ENCODE measurements around the gene CPNE5. TPM values are rescaled to one million over a fixed set of nuclear protein-coding genes. Genes with fewer than 3 reads are reported as not detected.

The CPNE5 gene
- total RNA-seq, 1 donor from 2014 or later, result 0.72 TPM

- no peak for TF ChIP-seq CTCF (conservative IDR thresholded peaks at IDR 0.05)
- peaks cover 5% of the 10 kb centered on the region for H3K27me3 Mint-ChIP-seq
- no peaks in the 10 kb centered on the region for H3K36me3 Mint-ChIP-seq
- peaks cover 12% of the 10 kb centered on the region for H3K4me1 Mint-ChIP-seq (ENCODE audit: unreplicated experiment)
- no peak overlapping the region for H3K27ac Mint-ChIP-seq
- no peak for DNase-seq (ENCODE audit: extremely low spot score, unreplicated experiment)
- peaks cover 4% of the 10 kb centered on the region for H3K9me3 Mint-ChIP-seq
- H3K4me3 Mint-ChIP-seq, result no peak overlapping the region
Measured at GRCh38 chr6:36829919-36830544, 9.2 kb downstream of the CPNE5 start.

GRCh38 chr6:36827261-36828079, 11.8 kb downstream of the CPNE5 start:
- TF ChIP-seq CTCF (conservative IDR thresholded peaks at IDR 0.05), result no peak
- Mint-ChIP-seq H3K27me3 (no peaks in the 10 kb centered on the region), H3K27ac (no peak overlapping the region), H3K4me3 (no peak overlapping the region), H3K4me1 (ENCODE audit: unreplicated experiment) (peaks cover 17% of the 10 kb centered on the region), H3K36me3 (no peaks in the 10 kb centered on the region), H3K9me3 (no peaks in the 10 kb centered on the region)
- no peak for DNase-seq (ENCODE audit: extremely low spot score, unreplicated experiment)

- no peak for DNase-seq (ENCODE audit: extremely low spot score, unreplicated experiment)
- H3K4me1 Mint-ChIP-seq (ENCODE audit: unreplicated experiment), result peaks cover 25% of the 10 kb centered on the region
- H3K27me3 Mint-ChIP-seq, result no peaks in the 10 kb centered on the region
- no peaks in the 10 kb centered on the region for H3K36me3 Mint-ChIP-seq
- no peaks in the 10 kb centered on the region for H3K9me3 Mint-ChIP-seq
- no peak for TF ChIP-seq CTCF (conservative IDR thresholded peaks at IDR 0.05)
- no peak overlapping the region for H3K27ac Mint-ChIP-seq
- H3K4me3 Mint-ChIP-seq, result no peak overlapping the region
Measured at GRCh38 chr6:36826520-36827227, 12.6 kb downstream of the CPNE5 start.

GRCh38 chr6:36825994-36826393, 13.2 kb downstream of the CPNE5 start:
- no peak for TF ChIP-seq CTCF (conservative IDR thresholded peaks at IDR 0.05)
- Mint-ChIP-seq H3K4me1 (ENCODE audit: unreplicated experiment) (peaks cover 29% of the 10 kb centered on the region), H3K27me3 (no peaks in the 10 kb centered on the region), H3K4me3 (no peak overlapping the region), H3K27ac (no peak overlapping the region), H3K9me3 (no peaks in the 10 kb centered on the region), H3K36me3 (no peaks in the 10 kb centered on the region)
- no peak for DNase-seq (ENCODE audit: extremely low spot score, unreplicated experiment)

GRCh38 chr6:36825452-36825851, 13.8 kb downstream of the CPNE5 start:
- no peak overlapping the region for H3K27ac Mint-ChIP-seq
- peaks cover 34% of the 10 kb centered on the region for H3K4me1 Mint-ChIP-seq (ENCODE audit: unreplicated experiment)
- no peaks in the 10 kb centered on the region for H3K9me3 Mint-ChIP-seq
- TF ChIP-seq CTCF (conservative IDR thresholded peaks at IDR 0.05), result no peak
- no peak for DNase-seq (ENCODE audit: extremely low spot score, unreplicated experiment)
- no peaks in the 10 kb centered on the region for H3K27me3 Mint-ChIP-seq
- no peaks in the 10 kb centered on the region for H3K36me3 Mint-ChIP-seq
- H3K4me3 Mint-ChIP-seq, result no peak overlapping the region
